ENCODE data around the gene SLC7A7. TPM values are rescaled to one million over a fixed set of nuclear protein-coding genes. Genes with fewer than 3 reads are reported as not detected.
A peak's percentile ranks its signal among the peaks of the same experiment; 100 is the strongest.

SLC7A7 gene
- total and polyA plus RNA-seq, 12 donors: 1.1 to 16.1 (median 2.8) TPM

DNA sequence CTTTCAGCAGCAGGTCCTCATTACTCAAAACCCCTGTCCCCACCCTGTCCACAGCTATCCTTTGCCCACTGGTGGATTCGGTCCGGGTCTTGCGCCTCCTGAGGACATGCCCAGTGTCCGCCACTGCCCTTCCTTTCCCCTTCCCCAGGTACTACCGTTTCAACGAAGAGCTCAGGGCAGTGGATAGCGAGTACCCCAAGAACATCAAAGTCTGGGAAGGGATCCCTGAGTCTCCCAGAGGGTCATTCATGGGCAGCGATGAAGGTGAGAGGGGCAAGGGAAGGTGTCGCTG lies 29.8 kb upstream of the SLC7A7 start:
- H3K36me3 ChIP-seq: peaks cover 0 to 66% (median 32%) of the 10 kb centered on the region in 9 donors
- H3K27ac ChIP-seq: peak overlapping the region in 1 of 10 donors; percentile 3
- 87 to 93% methylated on average over 9 of the region's 9 CpGs for WGBS, 2 donors
- H3K4me1 ChIP-seq: peaks cover 14 to 59% (median 39%) of the 10 kb centered on the region in 9 donors
- no peak overlapping the region for H3K4me3 ChIP-seq
- no peaks in the 10 kb centered on the region for H3K27me3 ChIP-seq
- TF ChIP-seq, protein P1, sequence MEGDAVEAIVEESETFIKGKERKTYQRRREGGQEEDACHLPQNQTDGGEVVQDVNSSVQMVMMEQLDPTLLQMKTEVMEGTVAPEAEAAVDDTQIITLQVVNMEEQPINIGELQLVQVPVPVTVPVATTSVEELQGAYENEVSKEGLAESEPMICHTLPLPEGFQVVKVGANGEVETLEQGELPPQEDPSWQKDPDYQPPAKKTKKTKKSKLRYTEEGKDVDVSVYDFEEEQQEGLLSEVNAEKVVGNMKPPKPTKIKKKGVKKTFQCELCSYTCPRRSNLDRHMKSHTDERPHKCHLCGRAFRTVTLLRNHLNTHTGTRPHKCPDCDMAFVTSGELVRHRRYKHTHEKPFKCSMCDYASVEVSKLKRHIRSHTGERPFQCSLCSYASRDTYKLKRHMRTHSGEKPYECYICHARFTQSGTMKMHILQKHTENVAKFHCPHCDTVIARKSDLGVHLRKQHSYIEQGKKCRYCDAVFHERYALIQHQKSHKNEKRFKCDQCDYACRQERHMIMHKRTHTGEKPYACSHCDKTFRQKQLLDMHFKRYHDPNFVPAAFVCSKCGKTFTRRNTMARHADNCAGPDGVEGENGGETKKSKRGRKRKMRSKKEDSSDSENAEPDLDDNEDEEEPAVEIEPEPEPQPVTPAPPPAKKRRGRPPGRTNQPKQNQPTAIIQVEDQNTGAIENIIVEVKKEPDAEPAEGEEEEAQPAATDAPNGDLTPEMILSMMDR (IDR thresholded peaks at IDR 0.05): no peak
- ATAC-seq: no peak
- DNase-seq: no peak
- intact Hi-C loops (cut with DNase I): no loop called here
- H3K9me3 ChIP-seq: no peaks in the 10 kb centered on the region

DNA sequence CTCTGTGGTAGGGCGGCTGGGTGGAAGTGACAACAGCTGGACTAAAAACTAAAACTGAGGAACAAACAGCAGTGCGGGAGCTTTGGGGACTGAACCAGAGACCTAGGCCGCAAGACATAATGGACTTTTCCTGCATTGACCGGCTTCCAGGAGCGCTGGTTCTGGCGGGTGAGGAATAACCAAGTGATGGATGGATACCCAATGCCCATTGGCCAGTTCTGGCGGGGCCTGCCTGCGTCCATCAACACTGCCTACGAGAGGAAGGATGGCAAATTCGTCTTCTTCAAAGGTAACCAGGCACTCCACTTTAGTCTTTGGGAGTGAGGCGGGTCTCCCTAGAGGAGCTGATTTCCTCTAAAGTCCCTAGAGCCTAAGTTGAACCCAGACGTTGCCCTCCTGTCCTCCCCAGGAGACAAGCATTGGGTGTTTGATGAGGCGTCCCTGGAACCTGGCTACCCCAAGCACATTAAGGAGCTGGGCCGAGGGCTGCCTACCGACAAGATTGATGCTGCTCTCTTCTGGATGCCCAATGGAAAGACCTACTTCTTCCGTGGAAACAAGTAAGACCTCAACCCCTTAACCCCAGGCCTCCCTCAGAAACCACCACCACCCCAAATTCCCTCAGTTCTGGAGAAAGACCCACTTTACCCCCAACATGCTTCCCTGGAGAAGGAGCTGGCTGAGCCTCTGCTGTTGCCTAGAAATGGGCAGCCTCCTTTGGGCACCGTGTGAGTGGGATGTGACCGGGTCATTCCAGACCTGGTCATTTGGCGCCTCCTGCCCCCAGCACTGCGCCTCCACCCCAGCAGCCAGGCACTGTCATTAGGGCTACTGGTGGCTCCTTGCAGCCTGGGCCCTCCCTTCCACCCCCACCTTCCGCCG lies 29.2 kb upstream of the SLC7A7 start:
- intact Hi-C loops (cut with DNase I): no loop called here
- no peak overlapping the region for H3K27ac ChIP-seq

DNA sequence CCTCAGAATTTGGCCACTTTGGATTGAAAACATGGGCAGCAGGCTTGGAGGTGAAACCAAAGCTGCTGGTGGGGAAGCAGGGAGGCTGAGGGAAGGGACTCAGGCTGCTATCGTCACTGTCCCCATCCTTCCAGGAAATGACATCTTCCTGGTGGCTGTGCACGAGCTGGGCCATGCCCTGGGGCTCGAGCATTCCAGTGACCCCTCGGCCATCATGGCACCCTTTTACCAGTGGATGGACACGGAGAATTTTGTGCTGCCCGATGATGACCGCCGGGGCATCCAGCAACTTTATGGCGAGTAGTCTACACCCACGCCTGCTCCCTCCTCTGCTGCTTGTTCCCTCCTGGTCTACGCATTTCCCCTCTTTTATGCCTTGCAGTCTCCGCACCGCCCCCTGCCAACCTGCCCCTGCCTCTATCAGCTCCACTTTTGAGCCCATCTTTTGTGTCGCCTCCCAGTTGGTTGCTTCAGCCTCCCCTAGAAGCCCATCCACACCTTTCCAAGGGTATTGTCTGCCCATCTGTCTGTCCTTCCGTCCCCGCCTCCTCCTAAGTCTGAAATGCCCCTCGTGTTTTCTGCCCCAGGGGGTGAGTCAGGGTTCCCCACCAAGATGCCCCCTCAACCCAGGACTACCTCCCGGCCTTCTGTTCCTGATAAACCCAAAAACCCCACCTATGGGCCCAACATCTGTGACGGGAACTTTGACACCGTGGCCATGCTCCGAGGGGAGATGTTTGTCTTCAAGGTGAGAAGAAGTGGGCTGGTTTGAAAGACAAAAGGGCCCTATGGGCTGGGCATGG lies 28.1 kb upstream of the SLC7A7 start:
- no peak overlapping the region for H3K27ac ChIP-seq
- ATAC-seq (no peak), DNase-seq (no peak)
- intact Hi-C loops (cut with DNase I): no loop called here
- H3K4me1 ChIP-seq: peaks cover 7 to 59% (median 35%) of the 10 kb centered on the region in 9 donors
- 87 to 91% methylated on average over 21 of the region's 21 CpGs for WGBS, 2 donors
- TF ChIP-seq, protein P1 (IDR thresholded peaks at IDR 0.05): no peak
- H3K36me3 ChIP-seq: peaks cover 0 to 71% (median 32%) of the 10 kb centered on the region in 9 donors
- H3K4me3 ChIP-seq: no peak overlapping the region
- H3K9me3 ChIP-seq: no peaks in the 10 kb centered on the region
- H3K27me3 ChIP-seq: no peaks in the 10 kb centered on the region

More for the DNA sequence above, 29.2 kb upstream of the SLC7A7 start:
- TF ChIP-seq, protein P1 (IDR thresholded peaks at IDR 0.05): no peak
- H3K27me3 ChIP-seq: no peaks in the 10 kb centered on the region
- peaks cover 8 to 59% (median 35%) of the 10 kb centered on the region in 9 donors for H3K4me1 ChIP-seq
- peaks cover 0 to 67% (median 32%) of the 10 kb centered on the region in 9 donors for H3K36me3 ChIP-seq
- no peak for ATAC-seq
- H3K4me3 ChIP-seq: no peak overlapping the region
- no peak for DNase-seq
- H3K9me3 ChIP-seq: no peaks in the 10 kb centered on the region
- WGBS, 2 donors: 91 to 92% methylated on average over 22 of the region's 22 CpGs
